GM19372 (cell line): ENCODE results near the gene EEPD1.
"Not testable (repeated sequence)": the region's sequence is repeated elsewhere in the genome, so short reads cannot be mapped to it uniquely, and the experiment has no call there.

Experiments
- ATAC-seq: cut with Tn5 transposase; IDR thresholded peaks from one replicate; pipeline ENCODE4 v1.9.1; 2021; ENCODE audit warnings: mild to moderate bottlenecking, low read depth, moderate library complexity; ENCODE audit not compliant: unreplicated experiment

EEPD1 gene

GRCh38 chr7:36312064-36312914 lies 159.2 kb downstream of the EEPD1 start:
- peak; percentile 81 for ATAC-seq

- no peak for ATAC-seq
Measured at GRCh38 chr7:36312915-36313334, 159.9 kb downstream of the EEPD1 start.

GRCh38 chr7:36313607-36314006 lies 160.6 kb downstream of the EEPD1 start:
- no peak for ATAC-seq

GRCh38 chr7:36314491-36314890 lies 161.4 kb downstream of the EEPD1 start:
- ATAC-seq: no peak

- no peak for ATAC-seq
Measured at GRCh38 chr7:36315309-36315944, 162.4 kb downstream of the EEPD1 start.

- no peak for ATAC-seq
Measured at GRCh38 chr7:36316319-36316718, 163.3 kb downstream of the EEPD1 start.

GRCh38 chr7:36317276-36317675 lies 164.2 kb downstream of the EEPD1 start:
- ATAC-seq: no peak

GRCh38 chr7:36318116-36318515 lies 165.1 kb downstream of the EEPD1 start:
- no peak for ATAC-seq

GRCh38 chr7:36321284-36321683 lies 168.2 kb downstream of the EEPD1 start:
- ATAC-seq: not testable (repeated sequence)

GRCh38 chr7:36336390-36336789 lies 183.3 kb downstream of the EEPD1 start:
- no peak for ATAC-seq

GRCh38 chr7:36338256-36338655 lies 185.2 kb downstream of the EEPD1 start:
- no peak for ATAC-seq

- ATAC-seq: no peak
Measured at GRCh38 chr7:36343548-36343947, 190.5 kb downstream of the EEPD1 start.

GRCh38 chr7:36344622-36345021 lies 191.6 kb downstream of the EEPD1 start:
- no peak for ATAC-seq

GRCh38 chr7:36346260-36346831 lies 193.3 kb downstream of the EEPD1 start:
- ATAC-seq: no peak

GRCh38 chr7:36348256-36348655 lies 195.2 kb downstream of the EEPD1 start:
- no peak for ATAC-seq

- ATAC-seq: no peak
Measured at GRCh38 chr7:36348771-36349170, 195.7 kb downstream of the EEPD1 start.

- no peak for ATAC-seq
Measured at GRCh38 chr7:36349626-36350025, 196.6 kb downstream of the EEPD1 start.
